Measurements from ENCODE around the gene ARFGEF2. TPM values are rescaled to one million over a fixed set of nuclear protein-coding genes. Genes with fewer than 3 reads are reported as not detected.
A peak's percentile ranks its signal among the peaks of the same experiment; 100 is the strongest.

The ARFGEF2 gene
- total and polyA plus RNA-seq, 10 of the 15 experiments (the other 5 are each of a cell fraction or from before 2014, with no cell fraction given): 5.2 to 24.1 (median 17.7) TPM

DNA sequence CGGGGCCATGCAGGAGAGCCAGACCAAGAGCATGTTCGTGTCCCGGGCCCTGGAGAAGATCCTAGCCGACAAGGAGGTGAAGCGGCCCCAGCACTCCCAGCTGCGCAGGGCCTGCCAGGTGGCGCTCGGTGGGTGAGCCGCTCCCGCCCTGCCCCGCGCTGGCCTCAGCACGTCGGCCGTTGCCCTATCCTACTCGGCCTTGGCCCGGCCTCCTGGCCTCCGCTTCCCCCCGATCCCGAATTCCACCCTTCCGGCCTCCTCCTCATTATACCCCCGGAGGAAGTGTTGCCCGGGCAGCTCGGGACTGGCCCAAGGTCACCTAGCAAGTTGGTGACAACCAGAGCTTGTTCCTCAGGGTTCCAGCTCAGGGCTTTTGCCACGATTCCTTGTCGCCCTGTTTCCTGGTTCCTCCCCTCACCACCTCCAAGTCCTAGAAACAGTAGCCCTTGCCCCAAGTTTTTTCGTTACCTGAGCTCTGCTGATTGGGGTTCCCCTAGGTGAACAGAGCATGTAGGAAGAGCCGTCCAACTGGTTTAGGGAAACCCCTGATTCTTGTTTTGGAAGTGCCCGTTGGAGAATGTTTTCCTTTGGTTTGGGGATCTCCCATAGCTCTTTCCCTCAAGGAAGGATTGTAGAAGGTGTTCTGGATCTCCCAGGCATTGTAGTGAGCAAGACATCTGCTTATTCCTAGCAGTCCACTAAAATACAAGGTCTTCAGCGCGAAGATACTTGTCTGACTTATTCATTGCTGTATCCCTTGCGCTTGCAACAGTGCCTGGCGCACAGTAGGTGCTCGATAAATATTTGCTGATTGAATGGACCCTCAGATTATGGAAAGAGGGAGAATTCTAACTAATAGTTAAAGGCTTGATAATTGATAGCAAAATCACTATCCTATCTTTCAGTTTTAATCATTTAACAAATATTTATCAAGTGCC is 641 bp downstream of the ARFGEF2 start (continued):
- TF ChIP-seq HDAC2 (IDR thresholded peaks at IDR 0.05) (no peak), NFXL1 (IDR thresholded peaks at IDR 0.05; ENCODE audit: borderline replicate concordance) (peak; percentile 20; the same call in 1 of the 2 replicates), POU2F2 (IDR thresholded peaks at IDR 0.05; ENCODE audit: borderline replicate concordance, low read depth, low read length) (no peak), CBX3 (IDR thresholded peaks at IDR 0.05; ENCODE audit: borderline replicate concordance, low read depth) (no peak), ESRRA (IDR thresholded peaks at IDR 0.05; ENCODE audit: low read length) (no peak), EED (IDR thresholded peaks at IDR 0.05; ENCODE audit: low read depth) (peak; percentile 45), TARDBP (IDR thresholded peaks at IDR 0.05; ENCODE audit: borderline replicate concordance) (no peak), EP300 (IDR thresholded peaks at IDR 0.05; ENCODE audit: borderline replicate concordance in 1 of 2, control insufficient read depth in 1 of 2, low read depth in 2 of 2, low read length in 2 of 2) (no peak), RAD21 (IDR thresholded peaks at IDR 0.05; ENCODE audit: insufficient read depth, low read depth, low read length) (no peak), YY1 (IDR thresholded peaks at IDR 0.05; ENCODE audit: low read depth, low read length) (no peak), PML (IDR thresholded peaks at IDR 0.05; ENCODE audit: low read length) (no peak), SREBF1 (IDR thresholded peaks at IDR 0.05; ENCODE audit: low read length) (no peak), SREBF2 (IDR thresholded peaks at IDR 0.05; ENCODE audit: low read length) (no peak), PAX8 (IDR thresholded peaks at IDR 0.05) (no peak), DPF2 (IDR thresholded peaks at IDR 0.05) (0 out of 2 replicates have a peak, but pooled peaks have one; percentile 1), KLF5 (IDR thresholded peaks at IDR 0.05; ENCODE audit: partially characterized antibody) (peak; percentile 13)
- TF ChIP-seq, protein P1, sequence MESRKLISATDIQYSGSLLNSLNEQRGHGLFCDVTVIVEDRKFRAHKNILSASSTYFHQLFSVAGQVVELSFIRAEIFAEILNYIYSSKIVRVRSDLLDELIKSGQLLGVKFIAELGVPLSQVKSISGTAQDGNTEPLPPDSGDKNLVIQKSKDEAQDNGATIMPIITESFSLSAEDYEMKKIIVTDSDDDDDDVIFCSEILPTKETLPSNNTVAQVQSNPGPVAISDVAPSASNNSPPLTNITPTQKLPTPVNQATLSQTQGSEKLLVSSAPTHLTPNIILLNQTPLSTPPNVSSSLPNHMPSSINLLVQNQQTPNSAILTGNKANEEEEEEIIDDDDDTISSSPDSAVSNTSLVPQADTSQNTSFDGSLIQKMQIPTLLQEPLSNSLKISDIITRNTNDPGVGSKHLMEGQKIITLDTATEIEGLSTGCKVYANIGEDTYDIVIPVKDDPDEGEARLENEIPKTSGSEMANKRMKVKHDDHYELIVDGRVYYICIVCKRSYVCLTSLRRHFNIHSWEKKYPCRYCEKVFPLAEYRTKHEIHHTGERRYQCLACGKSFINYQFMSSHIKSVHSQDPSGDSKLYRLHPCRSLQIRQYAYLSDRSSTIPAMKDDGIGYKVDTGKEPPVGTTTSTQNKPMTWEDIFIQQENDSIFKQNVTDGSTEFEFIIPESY (IDR thresholded peaks at IDR 0.05): no peak
- TF ChIP-seq, protein P2, sequence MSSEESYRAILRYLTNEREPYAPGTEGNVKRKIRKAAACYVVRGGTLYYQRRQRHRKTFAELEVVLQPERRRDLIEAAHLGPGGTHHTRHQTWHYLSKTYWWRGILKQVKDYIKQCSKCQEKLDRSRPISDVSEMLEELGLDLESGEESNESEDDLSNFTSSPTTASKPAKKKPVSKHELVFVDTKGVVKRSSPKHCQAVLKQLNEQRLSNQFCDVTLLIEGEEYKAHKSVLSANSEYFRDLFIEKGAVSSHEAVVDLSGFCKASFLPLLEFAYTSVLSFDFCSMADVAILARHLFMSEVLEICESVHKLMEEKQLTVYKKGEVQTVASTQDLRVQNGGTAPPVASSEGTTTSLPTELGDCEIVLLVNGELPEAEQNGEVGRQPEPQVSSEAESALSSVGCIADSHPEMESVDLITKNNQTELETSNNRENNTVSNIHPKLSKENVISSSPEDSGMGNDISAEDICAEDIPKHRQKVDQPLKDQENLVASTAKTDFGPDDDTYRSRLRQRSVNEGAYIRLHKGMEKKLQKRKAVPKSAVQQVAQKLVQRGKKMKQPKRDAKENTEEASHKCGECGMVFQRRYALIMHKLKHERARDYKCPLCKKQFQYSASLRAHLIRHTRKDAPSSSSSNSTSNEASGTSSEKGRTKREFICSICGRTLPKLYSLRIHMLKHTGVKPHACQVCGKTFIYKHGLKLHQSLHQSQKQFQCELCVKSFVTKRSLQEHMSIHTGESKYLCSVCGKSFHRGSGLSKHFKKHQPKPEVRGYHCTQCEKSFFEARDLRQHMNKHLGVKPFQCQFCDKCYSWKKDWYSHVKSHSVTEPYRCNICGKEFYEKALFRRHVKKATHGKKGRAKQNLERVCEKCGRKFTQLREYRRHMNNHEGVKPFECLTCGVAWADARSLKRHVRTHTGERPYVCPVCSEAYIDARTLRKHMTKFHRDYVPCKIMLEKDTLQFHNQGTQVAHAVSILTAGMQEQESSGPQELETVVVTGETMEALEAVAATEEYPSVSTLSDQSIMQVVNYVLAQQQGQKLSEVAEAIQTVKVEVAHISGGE (CRISPR knock-in tag; IDR thresholded peaks at IDR 0.05): no peak
- TF ChIP-seq, protein P3, sequence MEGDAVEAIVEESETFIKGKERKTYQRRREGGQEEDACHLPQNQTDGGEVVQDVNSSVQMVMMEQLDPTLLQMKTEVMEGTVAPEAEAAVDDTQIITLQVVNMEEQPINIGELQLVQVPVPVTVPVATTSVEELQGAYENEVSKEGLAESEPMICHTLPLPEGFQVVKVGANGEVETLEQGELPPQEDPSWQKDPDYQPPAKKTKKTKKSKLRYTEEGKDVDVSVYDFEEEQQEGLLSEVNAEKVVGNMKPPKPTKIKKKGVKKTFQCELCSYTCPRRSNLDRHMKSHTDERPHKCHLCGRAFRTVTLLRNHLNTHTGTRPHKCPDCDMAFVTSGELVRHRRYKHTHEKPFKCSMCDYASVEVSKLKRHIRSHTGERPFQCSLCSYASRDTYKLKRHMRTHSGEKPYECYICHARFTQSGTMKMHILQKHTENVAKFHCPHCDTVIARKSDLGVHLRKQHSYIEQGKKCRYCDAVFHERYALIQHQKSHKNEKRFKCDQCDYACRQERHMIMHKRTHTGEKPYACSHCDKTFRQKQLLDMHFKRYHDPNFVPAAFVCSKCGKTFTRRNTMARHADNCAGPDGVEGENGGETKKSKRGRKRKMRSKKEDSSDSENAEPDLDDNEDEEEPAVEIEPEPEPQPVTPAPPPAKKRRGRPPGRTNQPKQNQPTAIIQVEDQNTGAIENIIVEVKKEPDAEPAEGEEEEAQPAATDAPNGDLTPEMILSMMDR (IDR thresholded peaks at IDR 0.05 in 2 of 3, conservative IDR thresholded peaks at IDR 0.05 in 1 of 3; ENCODE audit: control insufficient read depth in 2 of 3, extremely low read depth in 1 of 3, insufficient read depth in 1 of 3, low read depth in 3 of 3, low read length in 3 of 3): no peak
- TF ChIP-seq, protein P4, sequence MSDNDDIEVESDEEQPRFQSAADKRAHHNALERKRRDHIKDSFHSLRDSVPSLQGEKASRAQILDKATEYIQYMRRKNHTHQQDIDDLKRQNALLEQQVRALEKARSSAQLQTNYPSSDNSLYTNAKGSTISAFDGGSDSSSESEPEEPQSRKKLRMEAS (IDR thresholded peaks at IDR 0.05; ENCODE audit: low read depth, low read length): no peak
- TF ChIP-seq, protein P5, sequence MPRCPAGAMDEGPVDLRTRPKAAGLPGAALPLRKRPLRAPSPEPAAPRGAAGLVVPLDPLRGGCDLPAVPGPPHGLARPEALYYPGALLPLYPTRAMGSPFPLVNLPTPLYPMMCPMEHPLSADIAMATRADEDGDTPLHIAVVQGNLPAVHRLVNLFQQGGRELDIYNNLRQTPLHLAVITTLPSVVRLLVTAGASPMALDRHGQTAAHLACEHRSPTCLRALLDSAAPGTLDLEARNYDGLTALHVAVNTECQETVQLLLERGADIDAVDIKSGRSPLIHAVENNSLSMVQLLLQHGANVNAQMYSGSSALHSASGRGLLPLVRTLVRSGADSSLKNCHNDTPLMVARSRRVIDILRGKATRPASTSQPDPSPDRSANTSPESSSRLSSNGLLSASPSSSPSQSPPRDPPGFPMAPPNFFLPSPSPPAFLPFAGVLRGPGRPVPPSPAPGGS (IDR thresholded peaks at IDR 0.05; ENCODE audit: borderline replicate concordance, insufficient read depth, low read depth, low read length, poor library complexity, severe bottlenecking): no peak
